Loucy (cell line): Measurements from ENCODE around the gene CACNA1H.

Experiments
- H2AFZ ChIP-seq: fragments of 200-600 bp; sonication (generic); 2 replicates; pipeline ENCODE4 v1.6.0; 2016; ENCODE audit warnings: antibody characterized with exemption, mild to moderate bottlenecking, low read length, moderate library complexity
- H3F3A ChIP-seq: fragments of 200-600 bp; 2 replicates; pipeline ENCODE4 v1.6.0; 2016; ENCODE audit warnings: antibody characterized with exemption, low read depth, mild to moderate bottlenecking
- H3K27me3 ChIP-seq: fragments of 200-600 bp; sonication (generic); 2 replicates; pipeline ENCODE4 v1.6.1; 2014; ENCODE audit warnings: low read length, mild to moderate bottlenecking; ENCODE audit not compliant: insufficient read depth, poor library complexity, severe bottlenecking
- H3K36me3 ChIP-seq: fragments of 200-600 bp; sonication (generic); 2 replicates; pipeline ENCODE4 v1.6.1; 2016; ENCODE audit warnings: low read length; ENCODE audit not compliant: insufficient read depth
- H3K4me1 ChIP-seq: fragments of 200-600 bp; sonication (generic); 2 replicates; pipeline ENCODE4 v1.5.1; 2014; ENCODE audit warnings: low read length, mild to moderate bottlenecking; ENCODE audit not compliant: insufficient read depth, poor library complexity, severe bottlenecking
- H3K4me2 ChIP-seq: fragments of 200-600 bp; sonication (generic); 2 replicates; pipeline ENCODE4 v1.6.0; 2014; ENCODE audit warnings: antibody characterized with exemption, low read length, low read depth, mild to moderate bottlenecking; ENCODE audit not compliant: poor library complexity, severe bottlenecking
- H3K4me3 ChIP-seq: fragments of 200-600 bp; sonication (generic); 2 replicates; pipeline ENCODE4 v1.5.1; 2014; ENCODE audit warnings: low read length, mild to moderate bottlenecking, mixed read lengths; ENCODE audit not compliant: poor library complexity, severe bottlenecking
- H3K79me2 ChIP-seq: fragments of 200-600 bp; sonication (generic); 2 replicates; pipeline ENCODE4 v1.6.1; 2014; ENCODE audit warnings: low read length; ENCODE audit not compliant: insufficient read depth
- H3K9ac ChIP-seq: fragments of 200-600 bp; sonication (generic); 2 replicates; pipeline ENCODE4 v1.6.0; 2014; ENCODE audit warnings: mild to moderate bottlenecking, low read depth, low read length, moderate library complexity; ENCODE audit not compliant: poor library complexity, severe bottlenecking
- H3K9me2 ChIP-seq: fragments of 200-600 bp; sonication (generic); replicated peaks from 2 replicates; pipeline ENCODE4 v1.6.1; 2016; ENCODE audit warnings: low read depth, low read length, mixed read lengths
- H3K9me3 ChIP-seq: fragments of 200-600 bp; sonication (generic); 2 replicates; pipeline ENCODE4 v1.6.1; 2014; ENCODE audit warnings: mild to moderate bottlenecking, antibody characterized with exemption, low read length, low read depth; ENCODE audit not compliant: insufficient read depth
- H4K20me1 ChIP-seq: fragments of 200-600 bp; sonication (generic); 2 replicates; pipeline ENCODE4 v1.6.0; 2014; ENCODE audit warnings: antibody characterized with exemption, low read length, mild to moderate bottlenecking; ENCODE audit not compliant: insufficient read depth, poor library complexity, severe bottlenecking
- EZH2phosphoT487 ChIP-seq: fragments of 200-600 bp; IDR thresholded peaks from 2 replicates; pipeline ENCODE4 v1.6.1; 2018; ENCODE audit warnings: antibody characterized with exemption, mild to moderate bottlenecking, moderate library complexity, borderline replicate concordance
- TF ChIP-seq, protein P1 (sequence below): fragments of 200-600 bp; sonication (generic); conservative IDR thresholded peaks from 2 replicates; pipeline ENCODE4 v1.5.1; 2014; ENCODE audit warnings: mild to moderate bottlenecking, antibody characterized with exemption, low read length

Gene CACNA1H

DNA sequence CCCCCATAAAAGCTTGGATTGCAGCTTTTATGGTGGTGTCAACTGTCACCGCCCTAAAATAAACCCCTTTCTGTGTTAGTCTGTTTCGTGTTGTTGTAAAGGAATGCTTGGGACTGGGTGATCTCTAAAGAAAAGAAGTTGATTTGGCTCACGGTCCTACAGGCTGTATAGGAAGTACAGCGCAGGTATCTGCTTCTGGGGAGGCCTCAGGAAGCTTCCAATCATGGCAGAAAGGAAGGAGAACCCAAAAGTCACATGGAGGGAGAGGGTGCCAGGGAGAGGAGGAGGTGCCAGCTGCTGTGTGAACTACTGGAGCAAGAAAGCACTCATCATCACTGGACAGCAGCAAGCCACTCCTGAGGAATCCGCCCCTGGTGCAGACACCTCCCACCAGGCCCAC is 5.9 kb upstream of the CACNA1H start:
- Histone ChIP-seq H3K9ac (no peak overlapping the region), H3K4me1 (no peaks in the 10 kb centered on the region), H3K4me3 (no peak overlapping the region), H3K9me2 (no peaks in the 10 kb centered on the region), H4K20me1 (no peaks in the 10 kb centered on the region), H3K4me2 (no peak overlapping the region), H3K36me3 (no peaks in the 10 kb centered on the region), H3K27me3 (no peaks in the 10 kb centered on the region), H3F3A (no peaks in the 10 kb centered on the region), H2AFZ (no peak overlapping the region), H3K9me3 (no peaks in the 10 kb centered on the region), H3K79me2 (no peaks in the 10 kb centered on the region)
- TF ChIP-seq, protein P1, sequence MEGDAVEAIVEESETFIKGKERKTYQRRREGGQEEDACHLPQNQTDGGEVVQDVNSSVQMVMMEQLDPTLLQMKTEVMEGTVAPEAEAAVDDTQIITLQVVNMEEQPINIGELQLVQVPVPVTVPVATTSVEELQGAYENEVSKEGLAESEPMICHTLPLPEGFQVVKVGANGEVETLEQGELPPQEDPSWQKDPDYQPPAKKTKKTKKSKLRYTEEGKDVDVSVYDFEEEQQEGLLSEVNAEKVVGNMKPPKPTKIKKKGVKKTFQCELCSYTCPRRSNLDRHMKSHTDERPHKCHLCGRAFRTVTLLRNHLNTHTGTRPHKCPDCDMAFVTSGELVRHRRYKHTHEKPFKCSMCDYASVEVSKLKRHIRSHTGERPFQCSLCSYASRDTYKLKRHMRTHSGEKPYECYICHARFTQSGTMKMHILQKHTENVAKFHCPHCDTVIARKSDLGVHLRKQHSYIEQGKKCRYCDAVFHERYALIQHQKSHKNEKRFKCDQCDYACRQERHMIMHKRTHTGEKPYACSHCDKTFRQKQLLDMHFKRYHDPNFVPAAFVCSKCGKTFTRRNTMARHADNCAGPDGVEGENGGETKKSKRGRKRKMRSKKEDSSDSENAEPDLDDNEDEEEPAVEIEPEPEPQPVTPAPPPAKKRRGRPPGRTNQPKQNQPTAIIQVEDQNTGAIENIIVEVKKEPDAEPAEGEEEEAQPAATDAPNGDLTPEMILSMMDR = no peak
- TF ChIP-seq EZH2phosphoT487 = no peak

GRCh38 chr16:1149101-1149636 is 3.7 kb upstream of the CACNA1H start:
- no peak overlapping the region for H3K4me2 ChIP-seq

DNA sequence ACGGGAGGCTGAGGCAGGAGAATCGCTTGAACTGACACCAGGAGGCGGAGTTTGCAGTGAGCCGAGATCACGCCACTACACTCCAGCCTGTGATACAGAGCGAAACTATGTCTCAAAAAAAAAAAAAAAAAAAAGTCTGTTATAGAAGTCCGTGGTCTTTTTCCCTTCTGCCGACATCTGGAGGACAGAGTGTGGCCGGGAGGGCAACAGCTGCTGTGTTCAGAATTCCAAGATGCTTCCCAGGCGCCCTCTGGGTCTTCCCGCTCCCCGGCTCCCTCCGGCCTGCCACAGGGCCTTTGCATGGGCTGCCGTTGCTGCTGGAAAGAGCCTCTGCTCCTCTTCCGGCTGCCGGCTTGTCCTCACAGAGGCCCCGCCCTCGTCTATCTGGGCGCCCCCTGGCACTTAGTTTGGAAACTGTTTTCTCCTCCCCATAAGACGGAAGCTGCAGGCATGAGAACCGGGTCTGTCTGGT is 2.4 kb upstream of the CACNA1H start:
- no peaks in the 10 kb centered on the region for H3F3A ChIP-seq
- no peaks in the 10 kb centered on the region for H3K4me1 ChIP-seq

More at GRCh38 chr16:1149101-1149636, 3.7 kb upstream of the CACNA1H start:
- Histone ChIP-seq H3K9me3 (no peaks in the 10 kb centered on the region), H3K4me1 (no peaks in the 10 kb centered on the region), H3K4me3 (no peak overlapping the region), H3K9me2 (no peaks in the 10 kb centered on the region), H2AFZ (no peak overlapping the region), H3K79me2 (no peaks in the 10 kb centered on the region), H4K20me1 (no peaks in the 10 kb centered on the region), H3K9ac (no peak overlapping the region), H3K27me3 (no peaks in the 10 kb centered on the region), H3F3A (no peaks in the 10 kb centered on the region), H3K36me3 (no peaks in the 10 kb centered on the region)
- TF ChIP-seq EZH2phosphoT487 = no peak
- TF ChIP-seq, protein P1 = no peak

More for the DNA sequence above, 2.4 kb upstream of the CACNA1H start:
- Histone ChIP-seq H3K4me3 (no peak overlapping the region), H4K20me1 (no peaks in the 10 kb centered on the region), H3K36me3 (no peaks in the 10 kb centered on the region), H3K4me2 (no peak overlapping the region), H3K9me3 (no peaks in the 10 kb centered on the region), H3K9me2 (no peaks in the 10 kb centered on the region), H3K27me3 (no peaks in the 10 kb centered on the region), H3K79me2 (no peaks in the 10 kb centered on the region), H3K9ac (no peak overlapping the region), H2AFZ (no peak overlapping the region)
- TF ChIP-seq EZH2phosphoT487 = no peak
- TF ChIP-seq, protein P1 = no peak
